BLaER1 (cell line): ENCODE measurements around the gene RASA4B.
A peak's percentile ranks its signal among the peaks of the same experiment; 100 is the strongest.
"Not testable (repeated sequence)": the region's sequence is repeated elsewhere in the genome, so short reads cannot be mapped to it uniquely, and the experiment has no call there.

Experiments used
- H3K27ac ChIP-seq: shearing (Covaris generic); formaldehyde crosslinking; 2 replicates; pipeline ENCODE4 v1.8.1; 2022
- H3K27me3 ChIP-seq: shearing (Covaris generic); formaldehyde crosslinking; 2 replicates; pipeline ENCODE4 v1.8.1; 2022
- H3K36me3 ChIP-seq: shearing (Covaris generic); formaldehyde crosslinking; 2 replicates; pipeline ENCODE4 v1.8.1; 2022
- H3K4me1 ChIP-seq: shearing (Covaris generic); formaldehyde crosslinking; 2 replicates; pipeline ENCODE4 v1.8.1; 2022
- H3K4me2 ChIP-seq: shearing (Covaris generic); formaldehyde crosslinking; 2 replicates; pipeline ENCODE4 v1.8.1; 2022
- H3K4me3 ChIP-seq: shearing (Covaris generic); formaldehyde crosslinking; 2 replicates; pipeline ENCODE4 v1.8.1; 2022
- H3K9ac ChIP-seq: shearing (Covaris generic); formaldehyde crosslinking; 2 replicates; pipeline ENCODE4 v1.8.1; 2022
- H3K9me3 ChIP-seq: shearing (Covaris generic); formaldehyde crosslinking; 2 replicates; pipeline ENCODE4 v1.8.1; 2022
- H4K20me1 ChIP-seq: shearing (Covaris generic); formaldehyde crosslinking; 2 replicates; pipeline ENCODE4 v1.8.1; 2022
- Cebpa-rat ChIP-seq: shearing (Covaris generic); IDR thresholded peaks from 2 replicates; pipeline ENCODE4 v1.8.1; 2022

RASA4B gene

GRCh38 chr7:102466097-102466496 lies 51.5 kb downstream of the RASA4B start:
- H3K4me2 ChIP-seq, result peak overlapping the region; percentile 92
- H3K27ac ChIP-seq, result no peak overlapping the region
- H3K4me3 ChIP-seq, result peak overlapping the region; percentile 87
- no peaks in the 10 kb centered on the region for H3K9me3 ChIP-seq
- peaks cover 68% of the 10 kb centered on the region for H3K4me1 ChIP-seq
- H3K9ac ChIP-seq, result peak overlapping the region; percentile 95
- no peaks in the 10 kb centered on the region for H3K27me3 ChIP-seq
- peaks cover 46% of the 10 kb centered on the region for H3K36me3 ChIP-seq
- TF ChIP-seq Cebpa-rat, result no peak
- peaks cover 29% of the 10 kb centered on the region; the same call in 1 of the 2 replicates for H4K20me1 ChIP-seq

- Histone ChIP-seq H3K9me3 (no peaks in the 10 kb centered on the region), H3K4me3 (peak within 1 kb of the TSS; percentile 87), H4K20me1 (peaks cover 29% of the 10 kb centered on the region; the same call in 1 of the 2 replicates), H3K4me1 (peaks cover 73% of the 10 kb centered on the region), H3K27ac (peak within 1 kb of the TSS; percentile 86), H3K9ac (peak within 1 kb of the TSS; percentile 95), H3K27me3 (no peaks in the 10 kb centered on the region), H3K36me3 (peaks cover 42% of the 10 kb centered on the region), H3K4me2 (peak within 1 kb of the TSS; percentile 92)
- no peak for TF ChIP-seq Cebpa-rat
These were observed 52.8 kb downstream of the RASA4B start, which contains the start of the genes ALKBH4 and LRWD1 for GRCh38 chr7:102464577-102465280. Gene ALKBH4 (minus strand): TSS chr7:102464863. CDS start chr7:102464836, 27 bp downstream. Gene LRWD1 (plus strand): TSS chr7:102464984. CDS start chr7:102465081, 97 bp downstream.

GRCh38 chr7:102463841-102464576 lies 53.6 kb downstream of the RASA4B start:
- H3K9me3 ChIP-seq, result no peaks in the 10 kb centered on the region
- H3K9ac ChIP-seq, result peak overlapping the region; percentile 95
- H3K27ac ChIP-seq, result peak overlapping the region; percentile 86
- H3K4me2 ChIP-seq, result peak overlapping the region; percentile 92
- H4K20me1 ChIP-seq, result peaks cover 29% of the 10 kb centered on the region; the same call in 1 of the 2 replicates
- H3K27me3 ChIP-seq, result no peaks in the 10 kb centered on the region
- H3K4me3 ChIP-seq, result peak overlapping the region; percentile 87
- peaks cover 42% of the 10 kb centered on the region for H3K36me3 ChIP-seq
- no peak for TF ChIP-seq Cebpa-rat
- peaks cover 69% of the 10 kb centered on the region for H3K4me1 ChIP-seq

- H3K27me3 ChIP-seq, result no peaks in the 10 kb centered on the region
- no peak for TF ChIP-seq Cebpa-rat
- peaks cover 55% of the 10 kb centered on the region for H3K36me3 ChIP-seq
- no peak overlapping the region for H3K4me2 ChIP-seq
- H4K20me1 ChIP-seq, result peaks cover 12% of the 10 kb centered on the region
- H3K9ac ChIP-seq, result no peak overlapping the region
- no peak overlapping the region for H3K4me3 ChIP-seq
- H3K4me1 ChIP-seq, result peaks cover 46% of the 10 kb centered on the region
- H3K9me3 ChIP-seq, result no peaks in the 10 kb centered on the region
- 0 out of 2 replicates have a peak overlapping the region, but pooled peaks have one; percentile 19 for H3K27ac ChIP-seq
These were observed 57.1 kb downstream of the RASA4B start for GRCh38 chr7:102460467-102460866.

- H3K4me3 ChIP-seq, result no peak overlapping the region
- H3K27ac ChIP-seq, result no peak overlapping the region
- no peaks in the 10 kb centered on the region for H3K9me3 ChIP-seq
- H3K4me2 ChIP-seq, result no peak overlapping the region
- H3K9ac ChIP-seq, result no peak overlapping the region
- peaks cover 22% of the 10 kb centered on the region for H4K20me1 ChIP-seq
- TF ChIP-seq Cebpa-rat, result no peak
- no peaks in the 10 kb centered on the region for H3K27me3 ChIP-seq
- H3K4me1 ChIP-seq, result peaks cover 54% of the 10 kb centered on the region
- H3K36me3 ChIP-seq, result peaks cover 55% of the 10 kb centered on the region
These were observed 58.2 kb downstream of the RASA4B start for GRCh38 chr7:102459221-102459844.

GRCh38 chr7:102457352-102457924 lies 60.1 kb downstream of the RASA4B start:
- Histone ChIP-seq H3K27ac (no peak overlapping the region), H3K4me3 (no peak overlapping the region), H3K27me3 (no peaks in the 10 kb centered on the region), H3K4me1 (peaks cover 52% of the 10 kb centered on the region), H4K20me1 (peaks cover 22% of the 10 kb centered on the region), H3K9ac (no peak overlapping the region), H3K9me3 (no peaks in the 10 kb centered on the region), H3K36me3 (peaks cover 60% of the 10 kb centered on the region), H3K4me2 (no peak overlapping the region)
- TF ChIP-seq Cebpa-rat, result no peak

- no peak for TF ChIP-seq Cebpa-rat
- H3K27ac ChIP-seq, result 0 out of 2 replicates have a peak overlapping the region, but pooled peaks have one; percentile 78
- H3K9me3 ChIP-seq, result no peaks in the 10 kb centered on the region
- H3K4me1 ChIP-seq, result peaks cover 55% of the 10 kb centered on the region
- H3K9ac ChIP-seq, result peak overlapping the region; percentile 36; the same call in 1 of the 2 replicates
- H3K4me3 ChIP-seq, result 0 out of 2 replicates have a peak overlapping the region, but pooled peaks have one; percentile 2
- H3K27me3 ChIP-seq, result no peaks in the 10 kb centered on the region
- peak overlapping the region; percentile 64 for H3K4me2 ChIP-seq
- H3K36me3 ChIP-seq, result peaks cover 61% of the 10 kb centered on the region
- peaks cover 29% of the 10 kb centered on the region for H4K20me1 ChIP-seq
These were observed 61.2 kb downstream of the RASA4B start for GRCh38 chr7:102456327-102456726.

- peaks cover 59% of the 10 kb centered on the region for H3K36me3 ChIP-seq
- TF ChIP-seq Cebpa-rat, result no peak
- H3K4me3 ChIP-seq, result peak overlapping the region; percentile 2; the same call in 1 of the 2 replicates
- peak overlapping the region; percentile 36; the same call in 1 of the 2 replicates for H3K9ac ChIP-seq
- no peaks in the 10 kb centered on the region for H3K9me3 ChIP-seq
- peak overlapping the region; percentile 78 for H3K27ac ChIP-seq
- H3K4me2 ChIP-seq, result peak overlapping the region; percentile 64
- H4K20me1 ChIP-seq, result peaks cover 33% of the 10 kb centered on the region
- H3K27me3 ChIP-seq, result no peaks in the 10 kb centered on the region
- H3K4me1 ChIP-seq, result peaks cover 61% of the 10 kb centered on the region
These were observed 62.0 kb downstream of the RASA4B start for GRCh38 chr7:102455596-102455995.

- Histone ChIP-seq H4K20me1 (peaks cover 40% of the 10 kb centered on the region), H3K4me3 (peak overlapping the region; percentile 2; the same call in 1 of the 2 replicates), H3K4me1 (peaks cover 64% of the 10 kb centered on the region), H3K36me3 (peaks cover 58% of the 10 kb centered on the region), H3K9ac (peak overlapping the region; percentile 36; the same call in 1 of the 2 replicates), H3K4me2 (peak overlapping the region; percentile 64), H3K27ac (peak overlapping the region; percentile 78)
- not testable (repeated sequence) for H3K27me3 ChIP-seq, H3K9me3 ChIP-seq
These were observed 62.6 kb downstream of the RASA4B start for GRCh38 chr7:102454932-102455331.
